SU-DHL-6 (cell line): Measurements from ENCODE around the gene HIPK4.

Experiments
- H2AFZ ChIP-seq: fragments of 200-600 bp; sonication (generic); 2 replicates; pipeline ENCODE4 v1.6.1; 2014; ENCODE audit warnings: low read depth, mild to moderate bottlenecking, moderate library complexity, mixed read lengths, antibody characterized with exemption, low read length; ENCODE audit not compliant: severe bottlenecking
- H3F3A ChIP-seq: fragments of 200-600 bp; shearing (Covaris generic); 2 replicates; pipeline ENCODE4 v1.6.0; 2016; ENCODE audit warnings: antibody characterized with exemption, mild to moderate bottlenecking; ENCODE audit not compliant: insufficient read depth
- H3K27ac ChIP-seq: fragments of 200-600 bp; sonication (generic); 2 replicates; pipeline ENCODE4 v1.5.1; 2016; ENCODE audit warnings: low read depth, mild to moderate bottlenecking, low read length, moderate library complexity, mixed read lengths
- H3K27me3 ChIP-seq: fragments of 200-600 bp; sonication (generic), shearing (Covaris generic); 2 replicates; pipeline ENCODE4 v1.6.0; 2014; ENCODE audit warnings: mild to moderate bottlenecking, low read length
- H3K36me3 ChIP-seq: fragments of 200-600 bp; sonication (generic); 2 replicates; pipeline ENCODE4 v1.6.1; 2014; ENCODE audit warnings: mild to moderate bottlenecking, low read length, mixed read lengths
- H3K4me2 ChIP-seq: fragments of 300-600, 200-600 bp; shearing (Covaris generic), sonication (generic); 2 replicates; pipeline ENCODE4 v1.6.0; 2014; ENCODE audit warnings: low read length, low read depth, mild to moderate bottlenecking; ENCODE audit not compliant: poor library complexity, severe bottlenecking
- H3K4me3 ChIP-seq: fragments of 200-600 bp; sonication (generic); 2 replicates; pipeline ENCODE4 v1.5.1; 2014; ENCODE audit warnings: antibody characterized with exemption, low read length, mild to moderate bottlenecking, mixed read lengths; ENCODE audit not compliant: insufficient read depth, poor library complexity, severe bottlenecking
- H3K79me2 ChIP-seq: fragments of 200-600 bp; sonication (generic); 2 replicates; pipeline ENCODE4 v1.6.1; 2014; ENCODE audit warnings: mild to moderate bottlenecking, low read length, moderate library complexity; ENCODE audit not compliant: insufficient read depth
- H3K9ac ChIP-seq: fragments of 200-600 bp; sonication (generic); 2 replicates; pipeline ENCODE4 v1.7.0; 2014; ENCODE audit warnings: mild to moderate bottlenecking, low read length
- H3K9me2 ChIP-seq: fragments of 200-600 bp; sonication (generic); replicated peaks from 2 replicates; pipeline ENCODE4 v1.6.1; 2014; ENCODE audit warnings: low read length; ENCODE audit not compliant: insufficient read depth
- H3K9me3 ChIP-seq: fragments of 200-600 bp; sonication (generic); 2 replicates; pipeline ENCODE4 v1.6.1; 2014; ENCODE audit warnings: low read length, mixed read lengths; ENCODE audit not compliant: insufficient read depth
- H4K20me1 ChIP-seq: fragments of 200-600 bp; sonication (generic); 2 replicates; pipeline ENCODE4 v1.6.1; 2014; ENCODE audit warnings: low read depth, mild to moderate bottlenecking, antibody characterized with exemption, low read length, moderate library complexity, mixed read lengths
- EZH2phosphoT487 ChIP-seq: fragments of 200-600 bp; sonication (generic), shearing (Covaris generic); conservative IDR thresholded peaks from 2 replicates; pipeline ENCODE4 v1.6.1; 2018; ENCODE audit warnings: mild to moderate bottlenecking, antibody characterized with exemption, low read length, moderate library complexity, mixed read lengths
- TF ChIP-seq, protein P1 (sequence below): fragments of 200-600 bp; sonication (generic); IDR thresholded peaks from one replicate; pipeline ENCODE4 v1.5.1; 2017; ENCODE audit warnings: antibody characterized with exemption, mild to moderate bottlenecking, low read length, moderate library complexity; ENCODE audit not compliant: insufficient read depth, poor library complexity, severe bottlenecking

The HIPK4 gene

DNA sequence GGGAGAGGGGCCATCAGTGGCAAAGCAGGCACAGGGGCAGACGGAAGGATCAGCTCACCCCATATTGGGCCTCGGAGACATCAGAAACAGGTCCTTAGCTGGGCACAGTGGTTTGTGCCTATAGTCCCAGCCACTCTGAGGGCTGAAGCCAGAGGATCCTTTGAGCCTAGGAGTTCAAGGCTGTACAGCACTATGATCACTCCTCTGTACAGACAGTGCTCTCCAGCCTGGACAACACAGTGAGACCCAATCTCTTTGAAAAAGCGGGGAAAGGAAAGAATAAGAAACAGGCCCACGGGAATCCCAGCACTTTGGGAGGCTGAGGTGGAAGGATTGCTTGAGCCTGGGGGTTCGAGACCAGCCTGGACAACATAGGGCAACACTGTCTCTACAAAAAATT, 29.8 kb upstream of the HIPK4 start:
- H3K27me3 ChIP-seq, result no peaks in the 10 kb centered on the region
- no peaks in the 10 kb centered on the region for H4K20me1 ChIP-seq
- H3K36me3 ChIP-seq, result no peaks in the 10 kb centered on the region
- TF ChIP-seq, protein P1, sequence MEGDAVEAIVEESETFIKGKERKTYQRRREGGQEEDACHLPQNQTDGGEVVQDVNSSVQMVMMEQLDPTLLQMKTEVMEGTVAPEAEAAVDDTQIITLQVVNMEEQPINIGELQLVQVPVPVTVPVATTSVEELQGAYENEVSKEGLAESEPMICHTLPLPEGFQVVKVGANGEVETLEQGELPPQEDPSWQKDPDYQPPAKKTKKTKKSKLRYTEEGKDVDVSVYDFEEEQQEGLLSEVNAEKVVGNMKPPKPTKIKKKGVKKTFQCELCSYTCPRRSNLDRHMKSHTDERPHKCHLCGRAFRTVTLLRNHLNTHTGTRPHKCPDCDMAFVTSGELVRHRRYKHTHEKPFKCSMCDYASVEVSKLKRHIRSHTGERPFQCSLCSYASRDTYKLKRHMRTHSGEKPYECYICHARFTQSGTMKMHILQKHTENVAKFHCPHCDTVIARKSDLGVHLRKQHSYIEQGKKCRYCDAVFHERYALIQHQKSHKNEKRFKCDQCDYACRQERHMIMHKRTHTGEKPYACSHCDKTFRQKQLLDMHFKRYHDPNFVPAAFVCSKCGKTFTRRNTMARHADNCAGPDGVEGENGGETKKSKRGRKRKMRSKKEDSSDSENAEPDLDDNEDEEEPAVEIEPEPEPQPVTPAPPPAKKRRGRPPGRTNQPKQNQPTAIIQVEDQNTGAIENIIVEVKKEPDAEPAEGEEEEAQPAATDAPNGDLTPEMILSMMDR, result no peak
- no peak for TF ChIP-seq EZH2phosphoT487
- H3F3A ChIP-seq, result peaks cover 8% of the 10 kb centered on the region; the same call in 1 of the 2 replicates
- no peaks in the 10 kb centered on the region for H3K9me2 ChIP-seq
- H3K27ac ChIP-seq, result no peak overlapping the region
- no peaks in the 10 kb centered on the region for H3K9me3 ChIP-seq
- no peak overlapping the region for H3K4me2 ChIP-seq
- no peak overlapping the region for H3K9ac ChIP-seq
- H3K4me3 ChIP-seq, result no peak overlapping the region
- H2AFZ ChIP-seq, result no peak overlapping the region
- H3K79me2 ChIP-seq, result no peaks in the 10 kb centered on the region

DNA sequence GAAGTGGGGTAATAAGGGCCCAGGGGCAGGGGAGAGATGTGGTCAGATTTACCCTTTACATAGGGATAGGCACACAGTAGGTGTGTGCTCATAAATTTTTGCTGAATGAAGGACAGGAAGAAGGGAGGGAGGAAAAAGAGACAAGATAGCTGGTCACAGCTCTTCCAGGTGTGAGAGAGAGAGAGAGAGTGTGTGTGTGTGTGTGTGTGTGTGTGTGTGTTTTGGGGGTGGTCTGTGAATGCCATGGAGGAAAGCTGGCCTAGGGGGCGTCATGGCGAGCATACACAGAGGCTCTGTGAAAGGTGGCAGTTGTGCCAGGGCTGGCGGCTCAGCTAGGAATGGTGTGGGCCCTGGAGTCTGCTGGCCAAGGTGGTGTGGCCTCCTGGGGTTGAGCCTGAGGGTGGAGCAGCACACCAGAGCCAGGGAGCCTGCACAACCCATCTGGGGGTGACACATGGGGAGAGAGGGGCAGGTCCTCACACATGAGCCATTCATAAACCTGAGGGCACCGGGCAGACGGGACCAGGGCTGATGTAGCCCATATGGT, 29.2 kb upstream of the HIPK4 start:
- Histone ChIP-seq H2AFZ (no peak overlapping the region), H3K4me2 (no peak overlapping the region), H3K27ac (no peak overlapping the region), H3K9me2 (no peaks in the 10 kb centered on the region), H3K4me3 (no peak overlapping the region), H3K9ac (no peak overlapping the region), H4K20me1 (no peaks in the 10 kb centered on the region), H3K36me3 (no peaks in the 10 kb centered on the region), H3K9me3 (no peaks in the 10 kb centered on the region), H3K79me2 (no peaks in the 10 kb centered on the region), H3K27me3 (no peaks in the 10 kb centered on the region), H3F3A (peaks cover 2% of the 10 kb centered on the region; the same call in 1 of the 2 replicates)
- TF ChIP-seq, protein P1, result no peak
- no peak for TF ChIP-seq EZH2phosphoT487

DNA sequence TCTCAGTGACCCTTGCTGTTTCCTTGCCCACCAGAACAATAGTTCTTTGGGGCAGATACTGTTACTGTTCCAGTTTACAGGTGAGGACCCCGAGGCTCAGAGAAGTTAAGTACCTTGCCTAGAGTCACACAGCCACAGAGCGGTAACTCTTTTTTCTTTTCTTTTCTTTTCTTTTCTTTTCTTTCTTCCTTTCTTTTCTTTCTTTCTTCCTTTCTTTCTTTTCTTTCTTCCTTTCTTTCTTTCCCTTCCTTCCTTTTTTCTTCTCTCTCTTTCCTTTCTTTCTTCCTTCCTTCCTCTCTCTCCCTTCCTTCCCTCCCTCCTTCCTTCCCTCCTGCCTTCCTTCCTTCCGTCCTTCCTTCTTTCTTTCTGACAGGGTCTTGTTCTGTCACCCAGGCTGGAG, 28.1 kb upstream of the HIPK4 start:
- Histone ChIP-seq H4K20me1 (no peaks in the 10 kb centered on the region), H3K79me2 (no peaks in the 10 kb centered on the region), H3K9me2 (no peaks in the 10 kb centered on the region)

More for the DNA sequence above, 28.1 kb upstream of the HIPK4 start:
- Histone ChIP-seq H3K27ac (no peak overlapping the region), H3K36me3 (no peaks in the 10 kb centered on the region), H3K9ac (no peak overlapping the region), H3K4me3 (no peak overlapping the region), H2AFZ (no peak overlapping the region), H3K4me2 (no peak overlapping the region), H3K27me3 (no peaks in the 10 kb centered on the region), H3F3A (no peaks in the 10 kb centered on the region), H3K9me3 (no peaks in the 10 kb centered on the region)
- TF ChIP-seq, protein P1, result no peak
- TF ChIP-seq EZH2phosphoT487, result no peak
